Measurements from ENCODE around the gene ETNK2. TPM values are rescaled to one million over a fixed set of nuclear protein-coding genes. Genes with fewer than 3 reads are reported as not detected.

Gene ETNK2
- total and polyA plus RNA-seq, 2 of the 13 experiments (the other 11 are each of a cell fraction or from before 2014, with no cell fraction given) = 15.5 to 42.8 TPM

- TF ChIP-seq MXD4 (CRISPR knock-in tag; IDR thresholded peaks at IDR 0.05) = no peak
- no peak for TF ChIP-seq ELF3 (CRISPR knock-in tag; IDR thresholded peaks at IDR 0.05)
- TF ChIP-seq ZNF776 (CRISPR knock-in tag; IDR thresholded peaks at IDR 0.05) = no peak
- no peak for TF ChIP-seq ZNF274 (CRISPR knock-in tag; IDR thresholded peaks at IDR 0.05)
- no peak for TF ChIP-seq ZNF564 (CRISPR knock-in tag; IDR thresholded peaks at IDR 0.05)
- 0 out of 2 replicates have a peak, but pooled peaks have one; percentile 38 for TF ChIP-seq POLR2G (IDR thresholded peaks at IDR 0.05; ENCODE audit: low read depth, low read length)
- no peak for TF ChIP-seq MED1 (CRISPR knock-in tag; IDR thresholded peaks at IDR 0.05)
- TF ChIP-seq ZC3H4 (CRISPR knock-in tag; IDR thresholded peaks at IDR 0.05; ENCODE audit: borderline replicate concordance) = no peak
- TF ChIP-seq YY1 (IDR thresholded peaks at IDR 0.05; ENCODE audit: insufficient read depth, insufficient replicate concordance, low read depth, low read length) = no peak
- TF ChIP-seq ZNF768 (CRISPR knock-in tag; IDR thresholded peaks at IDR 0.05) = peak; percentile 95
- TF ChIP-seq MED8 (CRISPR knock-in tag; IDR thresholded peaks at IDR 0.05; ENCODE audit: insufficient replicate concordance) = no peak
These were observed 59.0 kb downstream of the ETNK2 start (continued) for GRCh38 chr1:204092632-204093420.

- H3K4me3 ChIP-seq (replicated peaks in 1 of 3; ENCODE audit: insufficient read depth in 1 of 3, low read depth in 2 of 3, low read length in 3 of 3) = no peak overlapping the region
- no peaks in the 10 kb centered on the region for H3K27me3 ChIP-seq (ENCODE audit: control insufficient read depth in 1 of 2, insufficient read depth in 2 of 2, low read length in 2 of 2)
- peak; percentile 96 for TF ChIP-seq ZNF121 (CRISPR knock-in tag; IDR thresholded peaks at IDR 0.05)
- no peak for TF ChIP-seq ZNF572 (CRISPR knock-in tag; IDR thresholded peaks at IDR 0.05)
- DNase-seq (ENCODE audit: low spot score) = no peak
- H3K4me2 ChIP-seq (ENCODE audit: low read depth, low read length) = no peak overlapping the region
- WGBS (ENCODE audit: low lambda C conversion rate) = 91% methylated on average over 5 of the region's 5 CpGs
- no peak for FAIRE-seq
- peaks cover 71% of the 10 kb centered on the region for H3K4me1 ChIP-seq (ENCODE audit: insufficient read depth, low read length)
- in situ Hi-C loops (cut with HindIII; ENCODE audit: extremely low pct_ligation_motif_present, low pct_unique_long_range_greater_than_20kb) (no loop called here), intact Hi-C loops (cut with micrococcal nuclease; ENCODE audit: unreplicated experiment) (loop anchor here (2.0 kb wide), 1 partner anchor 17 kb away; no protein-coding TSS in a partner anchor)
- no peak for ATAC-seq
- POLR2A ChIA-PET = interaction anchor here (1.8 kb wide), 1 partner anchor 19 kb away, joined by 10 read pairs; the partner anchor contains the start of gene SOX13
- no peaks in the 10 kb centered on the region for H3K9me3 ChIP-seq (ENCODE audit: low read length)
- H2AFZ ChIP-seq (ENCODE audit: low read length) = no peak overlapping the region
- H3K9ac ChIP-seq (ENCODE audit: insufficient read depth, low read depth, low read length) = no peak overlapping the region
- H3K27ac ChIP-seq (ENCODE audit: extremely low read length, insufficient read depth, low read length) = peak overlapping the region; percentile 19
- H3K36me3 ChIP-seq (replicated peaks in 1 of 2; ENCODE audit: control insufficient read depth in 1 of 2, insufficient read depth in 2 of 2, low read length in 2 of 2) = peaks cover 0 to 3% of the 10 kb centered on the region in 2 experiments; a peak in 2 of 5 replicates
- BruUV-seq (replicated peaks) = no TSS peak
- CTCF ChIA-PET (ENCODE audit: low intra/inter-chr PET ratio, low total read pairs) = no interaction called here
- peaks cover 90% of the 10 kb centered on the region for H3K79me2 ChIP-seq (ENCODE audit: insufficient read depth, low read length)
- 0 out of 2 replicates have a peak, but pooled peaks cover 2% of the 10 kb centered on the region for H4K20me1 ChIP-seq (ENCODE audit: insufficient read depth, low read length)
These were observed 60.0 kb downstream of the ETNK2 start for GRCh38 chr1:204091787-204092312.
